ENCODE measurements around the gene OR5B12.
"Not testable (repeated sequence)": the region's sequence is repeated elsewhere in the genome, so short reads cannot be mapped to it uniquely, and the experiment has no call there.

Gene OR5B12

GRCh38 chr11:58428021-58428420 is 14.0 kb downstream of the OR5B12 start, which contains the start of gene OR5B2:
TSS of gene OR5B2 (minus strand) at chr11:58428121. CDS start at chr11:58423261, 4,860 bp downstream.
- no peak within 1 kb of the TSS for H3K4me3 ChIP-seq (ENCODE audit: low read depth, low read length)
- no peak for TF ChIP-seq CTCF (IDR thresholded peaks at IDR 0.05; ENCODE audit: borderline replicate concordance, insufficient read depth, low read depth, low read length)

DNA sequence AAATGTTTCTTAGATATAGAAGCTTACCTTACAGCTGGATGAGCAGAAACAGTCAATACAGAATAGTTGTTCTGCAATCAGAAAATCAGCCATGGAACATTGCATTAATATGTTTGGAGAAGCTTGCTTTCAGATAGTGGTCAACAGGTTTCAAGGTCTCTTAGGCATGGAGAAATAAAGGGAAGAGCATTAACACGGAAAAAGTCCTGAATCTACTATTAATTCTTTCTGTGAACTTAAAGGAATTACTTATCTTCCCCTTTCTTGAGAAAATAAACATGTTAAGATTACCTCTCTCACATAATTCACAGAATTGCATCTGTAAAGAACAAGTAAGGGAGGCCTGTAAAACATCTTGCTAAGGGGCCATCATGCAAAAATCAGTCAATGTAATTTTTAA is 35.3 kb downstream of the OR5B12 start, which contains the start of gene OR5B3:
OR5B3 (minus strand) TSS at position 101 of the 400 bp plus-strand sequence. CDS start 3,465 bp downstream, outside the sequence.
- H3K4me3 ChIP-seq (ENCODE audit: low read depth, low read length): no peak within 1 kb of the TSS
- no peak for TF ChIP-seq CTCF (IDR thresholded peaks at IDR 0.05; ENCODE audit: borderline replicate concordance, insufficient read depth, low read depth, low read length)

DNA sequence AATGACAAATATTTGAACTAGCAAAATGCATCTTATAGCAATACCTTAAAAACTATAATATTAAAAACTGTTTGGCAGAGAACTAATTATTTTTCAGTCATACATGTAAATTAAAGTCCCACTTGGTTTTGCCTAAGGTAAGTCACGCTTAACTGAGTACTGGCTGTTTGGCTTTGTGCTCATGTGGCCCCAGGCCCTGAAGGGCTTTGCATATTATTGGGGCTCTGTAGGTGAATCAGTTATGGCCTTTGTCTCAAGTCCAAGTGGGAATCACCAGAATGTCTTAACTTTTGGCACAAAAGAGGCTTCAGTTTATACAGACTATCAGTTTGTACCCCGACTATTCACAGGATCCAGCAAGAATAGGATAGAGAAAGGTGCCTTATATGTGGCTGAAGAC is 42.4 kb downstream of the OR5B12 start:
- not testable (repeated sequence) for H3K4me3 ChIP-seq (ENCODE audit: low read depth, low read length)

DNA sequence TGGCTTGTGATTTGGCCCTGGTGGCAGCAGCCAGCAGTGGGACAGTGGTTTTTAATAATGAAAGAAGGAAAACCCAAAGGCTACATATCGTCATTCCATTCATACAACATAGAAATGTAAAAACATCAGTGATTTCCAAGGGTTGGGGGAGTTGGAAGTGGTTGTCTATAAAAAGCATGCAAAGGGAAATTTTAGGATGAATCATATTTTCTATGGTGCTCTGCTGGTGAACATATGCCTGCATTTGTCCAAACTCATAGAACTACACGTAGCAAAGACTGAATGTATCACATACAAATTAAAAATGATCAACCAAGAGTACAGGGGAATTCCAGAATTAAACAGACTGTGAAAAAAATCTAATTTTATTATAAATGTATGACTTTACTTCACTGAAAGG is 46.5 kb downstream of the OR5B12 start:
- H3K4me3 ChIP-seq (ENCODE audit: low read depth, low read length): no peak overlapping the region
- TF ChIP-seq CTCF (IDR thresholded peaks at IDR 0.05; ENCODE audit: borderline replicate concordance, insufficient read depth, low read depth, low read length): no peak

- no peak for TF ChIP-seq CTCF (IDR thresholded peaks at IDR 0.05; ENCODE audit: borderline replicate concordance, insufficient read depth, low read depth, low read length)
- no peak overlapping the region for H3K4me3 ChIP-seq (ENCODE audit: low read depth, low read length)
Observed at GRCh38 chr11:58394195-58394594, 47.8 kb downstream of the OR5B12 start.

- TF ChIP-seq CTCF (IDR thresholded peaks at IDR 0.05; ENCODE audit: borderline replicate concordance, insufficient read depth, low read depth, low read length): no peak
- no peak overlapping the region for H3K4me3 ChIP-seq (ENCODE audit: low read depth, low read length)
Observed at GRCh38 chr11:58392746-58393145, 49.3 kb downstream of the OR5B12 start.

DNA sequence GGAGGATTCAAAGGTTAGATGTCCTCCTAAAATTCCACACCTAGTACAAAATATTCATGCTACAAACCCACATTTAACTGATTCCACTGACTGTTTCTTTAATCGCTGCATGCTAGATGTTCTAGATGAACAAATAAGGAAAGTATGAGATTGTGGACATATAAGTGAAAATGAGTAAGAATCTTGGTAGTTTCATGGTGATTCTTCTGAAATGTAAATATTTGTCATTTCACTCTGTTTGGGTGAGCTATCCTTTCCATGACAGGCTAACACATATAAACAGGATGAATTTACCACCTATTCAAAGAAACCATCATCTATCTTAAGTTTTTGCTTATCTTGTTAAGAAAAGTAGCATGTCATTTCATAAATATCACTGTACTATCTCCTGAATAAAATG is 50.2 kb downstream of the OR5B12 start:
- TF ChIP-seq CTCF (IDR thresholded peaks at IDR 0.05; ENCODE audit: borderline replicate concordance, insufficient read depth, low read depth, low read length): no peak

GRCh38 chr11:58390551-58391063 is 51.4 kb downstream of the OR5B12 start:
- no peak overlapping the region for H3K4me3 ChIP-seq (ENCODE audit: low read depth, low read length)
- no peak for TF ChIP-seq CTCF (IDR thresholded peaks at IDR 0.05; ENCODE audit: borderline replicate concordance, insufficient read depth, low read depth, low read length)

More for the DNA sequence above, 50.2 kb downstream of the OR5B12 start:
- H3K4me3 ChIP-seq (ENCODE audit: low read depth, low read length): no peak overlapping the region

Measured in GM12875 (cell line).